Mucosa of rectum (tissue), 2 donors: ENCODE data around the gene MRPL22.
"Not testable (repeated sequence)": the region's sequence is repeated elsewhere in the genome, so short reads cannot be mapped to it uniquely, and the experiment has no call there.

Source experiments
- H3K27ac ChIP-seq, 2 donors: one replicate each; pipeline ENCODE4 v1.7.0; 2013; ENCODE audit warnings: inconsistent platforms in 2 of 2, low read depth in 2 of 2, low read length in 2 of 2
- H3K27me3 ChIP-seq, 2 donors: one replicate each; pipeline ENCODE4 v1.7.0; 2013; ENCODE audit warnings: low read length in 2 of 2; ENCODE audit not compliant: control insufficient read depth in 2 of 2, insufficient read depth in 2 of 2
- H3K36me3 ChIP-seq, 2 donors: one replicate each; pipeline ENCODE4 v1.7.0; 2013; ENCODE audit warnings: low read length in 2 of 2; ENCODE audit not compliant: control insufficient read depth in 2 of 2, insufficient read depth in 2 of 2
- H3K4me1 ChIP-seq, 2 donors: one replicate each; pipeline ENCODE4 v1.7.0; 2013; ENCODE audit warnings: low read length in 2 of 2, mild to moderate bottlenecking in 1 of 2; ENCODE audit not compliant: control insufficient read depth in 2 of 2, insufficient read depth in 2 of 2
- H3K4me3 ChIP-seq, 2 donors: one replicate each; pipeline ENCODE4 v1.7.0; 2013; ENCODE audit warnings: low read length in 2 of 2
- H3K9ac ChIP-seq, 2 donors: one replicate each; pipeline ENCODE4 v1.7.0; 2013; ENCODE audit warnings: low read length in 2 of 2, low read depth in 1 of 2, mild to moderate bottlenecking in 1 of 2
- H3K9me3 ChIP-seq, 2 donors: one replicate each; pipeline ENCODE4 v1.7.0; 2013; ENCODE audit warnings: low read length in 2 of 2; ENCODE audit not compliant: control insufficient read depth in 2 of 2
- donor health status: healthy.
- donor health status: Normal muscosa, but diverticular disease.

MRPL22 gene

DNA sequence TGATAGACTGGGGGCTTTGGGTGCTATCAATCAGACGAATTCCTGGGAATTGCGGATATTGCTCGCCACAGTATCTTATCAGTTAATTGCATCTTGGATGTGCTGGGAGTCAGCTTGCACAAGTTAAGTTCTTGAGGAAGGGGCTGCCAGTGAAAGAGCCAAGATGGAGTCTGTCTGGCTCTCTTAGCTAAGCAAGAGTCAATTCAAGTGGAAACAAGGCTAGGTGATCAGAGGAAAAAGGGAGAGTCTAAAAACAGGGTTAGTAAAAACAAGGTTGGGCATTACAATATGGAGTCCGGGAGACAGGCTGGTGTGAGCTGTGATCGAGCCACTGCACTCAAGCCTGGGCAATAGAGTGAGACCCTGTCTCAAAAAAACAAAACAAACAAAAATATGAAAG is 1.5 kb upstream of the MRPL22 start:
- not testable (repeated sequence) for H3K27me3 ChIP-seq, H3K9me3 ChIP-seq, H3K36me3 ChIP-seq, H3K27ac ChIP-seq, H3K9ac ChIP-seq, H3K4me3 ChIP-seq
- peaks cover 10 to 18% of the 10 kb centered on the region in 2 donors for H3K4me1 ChIP-seq

DNA sequence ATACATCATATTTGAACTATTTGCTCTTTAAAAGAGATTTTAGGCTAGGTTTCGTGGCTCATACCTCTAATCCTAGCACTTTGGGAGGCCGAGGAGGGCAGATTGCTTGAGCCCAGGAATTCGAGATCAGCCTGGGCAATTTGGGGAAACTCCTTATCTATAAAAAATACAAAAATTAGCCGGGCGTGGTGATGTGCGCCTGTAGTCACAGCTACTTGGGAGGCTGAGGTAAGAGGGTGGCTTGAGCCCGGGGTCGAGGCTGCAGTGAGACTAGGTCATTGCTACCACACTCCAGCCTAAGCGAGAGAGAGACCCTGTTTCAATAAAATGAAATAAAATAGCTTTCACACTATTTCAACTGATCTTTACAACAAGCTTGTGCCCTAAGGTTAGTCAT is 500 bp upstream of the MRPL22 start:
- no peaks in the 10 kb centered on the region for H3K9me3 ChIP-seq
- H3K27me3 ChIP-seq: no peaks in the 10 kb centered on the region
- H3K9ac ChIP-seq: peak overlapping the region; percentile 70 to 88
- H3K27ac ChIP-seq: peak overlapping the region; percentile 40 to 78
- H3K4me1 ChIP-seq: peaks cover 10 to 18% of the 10 kb centered on the region in 2 donors
- peak overlapping the region; percentile 91 to 97 for H3K4me3 ChIP-seq
- peaks cover 0 to 2% of the 10 kb centered on the region in 2 donors for H3K36me3 ChIP-seq

DNA sequence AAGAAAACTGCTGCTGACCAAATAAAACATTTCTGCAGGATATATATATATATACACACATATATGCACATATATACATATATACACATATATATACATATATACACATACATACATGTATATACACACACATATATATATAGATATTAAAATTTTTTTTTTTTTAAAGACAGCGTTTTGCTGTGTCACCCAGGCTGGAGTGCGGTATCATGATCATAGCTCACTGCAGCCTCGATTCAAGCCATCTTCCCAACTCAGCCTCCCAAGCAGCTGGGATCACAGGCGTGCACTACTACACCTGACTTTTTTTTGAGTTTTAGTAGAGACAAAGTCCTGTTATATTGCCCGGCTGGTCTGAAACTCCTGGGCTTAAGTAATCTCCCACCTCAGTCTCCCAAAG is 2.7 kb downstream of the MRPL22 start:
- no peaks in the 10 kb centered on the region for H3K27me3 ChIP-seq
- no peak overlapping the region for H3K27ac ChIP-seq
- no peaks in the 10 kb centered on the region for H3K9me3 ChIP-seq
- peaks cover 7 to 9% of the 10 kb centered on the region in 2 donors for H3K4me1 ChIP-seq
- no peak overlapping the region for H3K9ac ChIP-seq
- no peak overlapping the region for H3K4me3 ChIP-seq
- peaks cover 0 to 2% of the 10 kb centered on the region in 2 donors for H3K36me3 ChIP-seq

GRCh38 chr5:154944716-154945115 is 3.8 kb downstream of the MRPL22 start:
- no peaks in the 10 kb centered on the region for H3K9me3 ChIP-seq
- H3K4me1 ChIP-seq: peaks cover 7 to 9% of the 10 kb centered on the region in 2 donors
- no peak overlapping the region for H3K27ac ChIP-seq
- H3K27me3 ChIP-seq: no peaks in the 10 kb centered on the region
- H3K4me3 ChIP-seq: no peak overlapping the region
- peaks cover 0 to 2% of the 10 kb centered on the region in 2 donors for H3K36me3 ChIP-seq
- H3K9ac ChIP-seq: no peak overlapping the region

- no peak overlapping the region for H3K9ac ChIP-seq
- peaks cover 3 to 4% of the 10 kb centered on the region in 2 donors for H3K4me1 ChIP-seq
- H3K4me3 ChIP-seq: no peak overlapping the region
- H3K27ac ChIP-seq: no peak overlapping the region
- no peaks in the 10 kb centered on the region for H3K27me3 ChIP-seq
- no peaks in the 10 kb centered on the region for H3K9me3 ChIP-seq
- peaks cover 2 to 3% of the 10 kb centered on the region in 2 donors for H3K36me3 ChIP-seq
These were observed 4.9 kb downstream of the MRPL22 start for GRCh38 chr5:154945695-154946301.

DNA sequence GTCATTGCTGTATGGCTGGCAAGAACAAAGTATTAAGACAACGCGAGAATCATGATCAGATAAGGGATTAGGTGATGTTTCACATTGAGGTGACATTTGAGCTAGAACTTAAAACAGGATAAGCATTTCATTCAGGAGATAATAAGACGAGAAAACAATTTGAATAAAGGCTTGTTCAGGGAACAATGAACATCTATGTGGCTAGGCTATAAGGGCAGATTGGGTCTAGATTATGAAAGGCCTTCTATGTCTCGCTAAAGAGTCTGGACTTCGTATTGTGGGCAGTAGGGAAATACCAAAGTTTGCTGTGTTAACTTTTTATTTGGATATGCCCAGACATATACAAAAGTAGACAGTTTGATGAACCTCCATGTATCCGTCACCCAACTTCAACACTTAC is 6.9 kb downstream of the MRPL22 start:
- Histone ChIP-seq H3K4me1 (no peaks in the 10 kb centered on the region), H3K27me3 (no peaks in the 10 kb centered on the region), H3K4me3 (no peak overlapping the region), H3K27ac (no peak overlapping the region), H3K9me3 (no peaks in the 10 kb centered on the region), H3K9ac (no peak overlapping the region), H3K36me3 (peaks cover 2 to 3% of the 10 kb centered on the region in 2 donors)

DNA sequence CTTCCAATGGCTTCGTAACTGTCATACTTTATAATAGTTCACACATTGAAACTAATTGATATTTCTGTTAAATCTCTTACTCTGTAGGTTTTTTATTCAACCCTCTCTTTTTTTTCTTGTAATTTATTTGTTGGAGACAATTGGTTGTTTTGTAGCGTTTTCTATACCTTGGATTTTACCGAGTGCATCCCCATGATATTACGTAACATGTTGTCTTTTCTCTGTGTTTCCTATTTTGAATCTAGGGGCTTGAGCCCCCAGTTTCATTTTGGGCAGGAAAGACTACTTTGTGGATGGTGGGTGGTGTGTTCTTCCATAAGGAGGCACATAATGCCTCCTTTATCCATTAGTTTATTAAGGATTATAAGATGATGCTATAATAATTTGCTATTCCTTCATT is 7.4 kb downstream of the MRPL22 start:
- Histone ChIP-seq H3K4me1 (no peaks in the 10 kb centered on the region), H3K27ac (no peak overlapping the region), H3K36me3 (peaks cover 2 to 3% of the 10 kb centered on the region in 2 donors), H3K27me3 (no peaks in the 10 kb centered on the region), H3K4me3 (no peak overlapping the region), H3K9ac (no peak overlapping the region), H3K9me3 (no peaks in the 10 kb centered on the region)

- Histone ChIP-seq H3K27me3 (no peaks in the 10 kb centered on the region), H3K4me3 (no peak overlapping the region), H3K27ac (no peak overlapping the region), H3K4me1 (no peaks in the 10 kb centered on the region), H3K36me3 (peaks cover 2 to 3% of the 10 kb centered on the region in 2 donors), H3K9me3 (no peaks in the 10 kb centered on the region), H3K9ac (no peak overlapping the region)
These were observed 8.9 kb downstream of the MRPL22 start for GRCh38 chr5:154949781-154950180.

- H3K4me1 ChIP-seq: no peaks in the 10 kb centered on the region
- H3K27me3 ChIP-seq: no peaks in the 10 kb centered on the region
- H3K36me3 ChIP-seq: peaks cover 14 to 34% of the 10 kb centered on the region in 2 donors
- no peaks in the 10 kb centered on the region for H3K9me3 ChIP-seq
- no peak overlapping the region for H3K4me3 ChIP-seq
- H3K9ac ChIP-seq: no peak overlapping the region
- H3K27ac ChIP-seq: no peak overlapping the region
These were observed 15.8 kb downstream of the MRPL22 start for GRCh38 chr5:154956712-154957111.

GRCh38 chr5:154962494-154962893 is 21.6 kb downstream of the MRPL22 start:
- H3K9ac ChIP-seq: no peak overlapping the region
- no peaks in the 10 kb centered on the region for H3K4me1 ChIP-seq
- H3K36me3 ChIP-seq: peaks cover 27 to 33% of the 10 kb centered on the region in 2 donors
- H3K27me3 ChIP-seq: no peaks in the 10 kb centered on the region
- no peaks in the 10 kb centered on the region for H3K9me3 ChIP-seq
- H3K4me3 ChIP-seq: no peak overlapping the region
- no peak overlapping the region for H3K27ac ChIP-seq
